ENCODE results near the gene MKRN2.
"Not testable (repeated sequence)": the region's sequence is repeated elsewhere in the genome, so short reads cannot be mapped to it uniquely, and the experiment has no call there.

Gene MKRN2

DNA sequence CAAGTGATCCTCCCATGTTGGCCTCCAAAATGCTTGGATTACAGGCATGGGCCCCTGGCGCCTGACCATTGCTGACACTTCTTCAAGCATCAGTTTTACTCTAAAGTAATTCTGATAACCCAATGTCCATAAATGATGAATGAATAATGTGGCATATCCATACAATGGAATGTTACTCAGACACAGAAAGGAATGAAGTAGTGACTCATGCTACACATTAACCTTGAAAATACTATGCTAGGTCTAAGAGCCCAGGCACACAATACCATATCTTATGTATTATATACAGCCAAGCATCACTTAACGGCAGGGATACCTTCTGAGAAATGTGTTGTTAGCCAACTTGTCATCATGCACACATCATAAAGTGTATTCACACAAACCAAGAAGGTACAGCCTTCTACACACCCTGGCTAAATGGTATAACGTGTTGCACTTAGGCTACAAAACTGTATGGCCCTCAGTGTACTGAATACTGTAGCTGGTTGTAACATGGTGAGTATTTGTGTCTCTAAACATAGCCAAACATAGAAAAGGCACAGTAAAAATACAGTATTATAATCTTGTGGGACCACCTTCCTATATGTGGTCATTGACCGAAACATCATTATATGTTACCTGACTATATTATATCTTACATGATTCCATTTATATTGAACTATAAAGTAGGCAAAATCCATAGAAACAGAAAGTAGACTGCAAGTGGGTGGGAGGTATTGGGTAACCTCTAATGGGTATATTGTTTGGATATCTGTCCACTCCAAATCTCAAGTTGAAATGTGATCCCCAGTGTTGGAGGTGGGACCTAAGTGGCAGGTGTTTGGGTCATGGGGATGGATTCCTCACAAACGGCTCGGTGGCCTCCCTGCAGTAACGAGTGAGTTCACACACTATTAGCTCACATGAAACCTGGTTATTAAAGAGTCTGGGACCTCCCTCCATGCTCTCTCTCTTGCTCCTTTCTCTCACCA, 31.4 kb downstream of the MKRN2 start:
- DNase-seq (ENCODE audit: low read depth) = no peak

DNA sequence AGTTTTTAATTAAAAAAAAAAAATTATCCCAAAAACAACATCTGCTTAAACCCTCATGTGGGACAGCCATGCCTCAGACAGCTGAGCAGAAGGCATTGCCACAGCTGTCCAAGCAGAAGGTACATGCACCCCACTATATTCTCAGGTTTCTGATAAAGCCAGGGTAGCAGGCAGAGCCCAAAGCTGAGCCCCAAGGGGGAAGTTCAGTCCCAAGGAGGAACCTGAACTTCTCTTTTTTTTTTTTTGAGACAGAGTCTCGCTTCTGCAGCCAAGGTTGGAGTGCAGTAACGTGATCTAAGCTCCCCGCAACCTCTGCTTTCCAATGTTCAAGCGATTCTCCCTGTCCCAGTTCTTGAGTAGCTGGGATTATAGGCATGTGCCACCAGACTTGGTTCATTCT, 33.2 kb downstream of the MKRN2 start:
- DNase-seq (ENCODE audit: low read depth) = no peak

DNA sequence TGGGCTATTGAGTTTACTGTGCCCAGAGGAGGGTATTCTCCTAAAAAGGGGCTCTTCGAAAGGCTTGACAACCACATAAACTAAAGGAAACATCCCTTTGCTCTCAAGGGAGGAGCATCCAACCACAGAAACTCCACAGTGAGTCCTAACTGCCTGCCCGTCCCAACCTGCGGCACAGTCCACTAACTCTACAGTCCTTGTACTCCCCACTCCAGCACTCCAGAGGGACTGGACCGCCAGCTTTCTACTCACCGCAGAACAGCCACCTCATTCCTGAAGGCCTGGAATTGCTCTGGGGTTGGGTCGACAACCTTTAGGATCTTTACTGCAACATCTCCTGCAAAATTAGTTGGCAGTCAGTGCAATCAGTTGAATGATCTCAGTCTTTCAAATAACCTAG, 34.6 kb downstream of the MKRN2 start:
- DNase-seq (ENCODE audit: low read depth) = no peak

DNA sequence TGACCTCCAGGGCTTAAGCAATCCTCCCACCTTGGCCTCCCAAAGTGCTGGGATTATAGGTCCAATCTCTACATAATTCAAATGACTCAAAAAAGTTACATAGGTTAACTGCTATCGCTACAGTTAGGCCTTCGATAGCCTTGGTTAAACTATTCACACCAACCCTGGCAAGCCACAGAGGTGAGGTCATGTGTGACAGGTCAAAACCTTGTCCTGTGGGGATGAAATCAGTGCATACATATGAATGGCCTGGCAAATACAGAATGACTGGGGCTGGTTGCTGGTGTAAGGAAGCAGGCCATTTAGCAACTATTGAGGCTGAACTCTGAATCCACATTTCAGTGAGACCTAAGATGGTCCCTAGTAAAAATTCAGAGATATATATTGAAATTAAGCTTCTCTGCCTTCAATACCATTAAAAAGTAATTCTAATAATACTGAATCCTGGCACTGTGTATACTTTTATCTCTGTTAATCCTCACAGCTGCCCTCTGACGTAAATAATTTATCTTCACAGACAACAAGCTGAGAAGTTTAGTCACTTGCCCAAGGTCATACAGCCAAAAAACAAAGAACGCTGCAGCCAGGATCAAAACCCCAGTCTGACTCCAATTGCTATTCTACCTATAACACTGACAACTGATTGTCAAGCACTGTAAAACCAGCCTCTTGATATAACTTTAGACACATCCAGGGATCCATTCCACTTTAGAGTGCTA, 35.3 kb downstream of the MKRN2 start:
- no peak for DNase-seq (ENCODE audit: low read depth)

DNA sequence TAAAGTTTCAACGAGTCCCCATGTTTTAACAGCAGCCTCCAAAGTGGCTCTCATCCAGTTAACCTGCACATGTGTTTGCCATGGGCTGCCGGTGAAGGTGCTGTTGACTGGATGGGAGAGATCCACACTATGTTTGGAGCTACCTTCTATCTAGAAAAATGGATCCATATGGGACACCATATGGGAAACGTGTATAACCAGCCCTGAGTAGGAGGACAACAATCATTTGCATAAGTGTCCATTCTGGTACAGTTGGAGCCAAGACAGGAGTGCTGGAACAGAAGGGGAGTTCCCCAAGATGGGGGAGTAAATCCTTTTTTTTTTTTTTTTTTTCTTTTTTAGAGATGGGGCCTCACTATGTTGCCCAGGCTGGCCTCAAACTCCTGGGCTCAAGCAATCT, 36.6 kb downstream of the MKRN2 start:
- DNase-seq (ENCODE audit: low read depth) = no peak

DNA sequence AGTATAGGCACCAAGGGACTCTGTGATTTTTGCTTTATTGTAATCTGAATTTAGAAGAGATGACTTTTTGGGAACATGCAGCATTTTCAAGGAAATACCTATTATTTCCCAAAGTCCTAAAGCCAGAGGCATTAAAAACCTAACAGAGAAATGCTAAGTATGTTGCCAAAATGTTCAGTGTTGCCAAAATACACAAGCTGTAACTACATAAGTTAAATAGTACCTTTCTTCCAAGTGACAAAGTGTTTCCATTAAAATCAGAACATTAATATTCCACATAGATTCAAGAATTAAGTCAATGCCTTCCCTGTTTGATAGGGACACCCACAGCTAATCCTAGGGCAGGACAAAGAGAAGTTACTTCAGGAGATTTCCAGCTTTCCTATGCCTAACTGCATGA, 42.0 kb downstream of the MKRN2 start:
- no peak for DNase-seq (ENCODE audit: low read depth)

DNA sequence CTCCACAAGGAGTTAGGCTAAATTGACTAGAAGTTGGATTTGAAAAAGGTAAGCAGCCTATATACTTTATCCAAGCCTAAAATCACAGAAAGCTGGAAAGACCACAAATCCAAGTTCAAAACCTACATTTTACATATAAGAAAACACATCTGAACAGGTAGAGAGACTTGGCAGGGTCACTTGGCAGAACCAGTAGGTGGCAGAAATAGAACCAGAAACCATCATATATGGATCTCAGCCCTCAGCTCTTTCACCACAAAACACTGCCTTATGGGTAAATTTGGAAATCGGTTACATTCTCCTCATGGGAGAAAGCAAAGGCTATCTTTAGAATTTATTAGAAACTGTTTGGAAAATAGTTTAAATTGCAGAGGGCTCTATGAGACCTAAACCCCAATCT, 44.2 kb downstream of the MKRN2 start:
- DNase-seq (ENCODE audit: low read depth) = no peak

DNA sequence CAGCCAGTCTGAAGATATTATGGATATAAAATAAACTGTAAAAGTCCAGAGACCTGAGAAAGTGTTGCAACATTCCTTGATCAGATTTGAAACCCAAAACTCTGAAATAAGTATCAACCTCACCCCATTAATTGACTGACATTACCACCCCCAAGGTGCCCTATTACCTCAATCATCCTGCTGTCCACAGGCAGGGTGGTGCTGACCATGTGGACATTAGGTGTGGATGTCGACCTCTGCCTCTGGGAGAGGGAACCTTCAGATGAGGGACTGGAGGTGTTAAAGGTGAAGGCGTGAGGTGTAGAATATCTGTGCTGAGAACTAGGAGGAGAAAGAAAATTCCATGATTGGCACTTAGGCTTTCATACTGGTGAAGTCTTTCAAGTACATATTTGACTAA, 47.1 kb downstream of the MKRN2 start:
- DNase-seq (ENCODE audit: low read depth) = no peak

DNA sequence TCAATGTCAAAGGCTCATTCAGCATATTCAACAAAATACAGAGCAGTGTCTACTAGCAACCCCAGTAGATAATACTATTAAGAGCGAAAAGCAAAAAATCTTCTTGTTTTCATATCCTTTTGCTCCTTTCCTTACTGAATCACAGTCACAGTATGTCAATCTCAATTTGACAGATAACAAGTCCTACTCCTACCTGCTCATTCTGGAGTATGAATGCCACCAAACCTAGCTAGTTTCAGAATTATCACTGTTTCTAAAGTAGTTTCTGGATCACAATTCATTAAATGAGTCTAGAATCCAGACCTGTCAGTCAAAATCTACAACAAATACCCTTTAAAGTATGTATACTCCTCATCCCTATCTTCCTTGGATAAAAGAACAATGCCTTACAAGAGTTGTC, 51.5 kb downstream of the MKRN2 start:
- DNase-seq (ENCODE audit: low read depth) = no peak

DNA sequence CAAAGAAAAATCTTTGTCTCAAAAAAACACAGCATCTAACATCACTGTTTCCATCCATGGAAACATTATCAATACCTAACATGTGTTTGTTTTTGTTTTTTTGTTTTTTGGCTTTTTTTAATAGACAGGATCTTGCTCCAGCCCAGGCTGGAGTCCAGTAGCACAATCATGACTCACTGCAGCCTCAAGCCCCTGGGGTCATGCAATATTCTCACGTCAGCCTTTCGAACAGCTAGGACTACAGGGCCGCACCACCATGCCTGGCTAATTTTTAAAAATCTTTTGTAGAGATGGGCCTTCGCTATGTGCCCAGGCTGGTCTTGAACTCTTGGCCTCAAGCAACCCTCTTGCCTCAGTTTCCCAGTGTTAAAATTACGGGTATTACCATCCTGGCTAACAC, 54.2 kb downstream of the MKRN2 start:
- no peak for DNase-seq (ENCODE audit: low read depth)

DNA sequence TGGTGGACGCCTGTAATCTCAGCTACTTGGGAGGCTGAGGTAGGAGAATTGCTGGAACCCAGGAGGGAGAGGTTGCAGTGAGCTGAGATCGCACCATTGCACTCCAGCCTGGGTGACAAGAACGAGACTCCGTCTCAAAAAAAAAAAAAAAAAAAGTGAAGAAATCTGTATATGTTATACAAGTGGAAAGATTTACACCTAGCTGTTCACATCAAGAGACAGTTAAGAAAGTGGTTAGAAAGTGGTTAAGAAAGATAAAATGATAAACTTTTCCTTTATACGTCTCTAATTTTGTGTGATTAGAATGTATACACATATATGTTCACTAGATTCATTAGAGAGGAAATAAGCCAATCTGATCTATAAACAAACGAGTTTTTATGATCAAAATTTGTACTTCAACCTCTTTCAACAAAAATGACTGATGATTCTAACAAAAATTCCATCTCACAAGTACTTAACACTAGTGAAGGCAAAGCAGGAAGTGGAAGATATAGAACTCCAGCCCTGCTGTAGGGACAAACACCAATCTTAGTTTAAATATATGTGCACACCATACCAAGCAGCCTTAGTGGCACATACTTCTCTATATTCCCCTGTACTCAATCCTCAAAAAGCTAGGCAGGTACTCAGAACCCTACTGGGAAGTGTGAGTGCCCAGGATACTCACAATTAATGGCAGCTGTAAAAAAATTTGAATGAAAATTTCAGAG, 55.8 kb downstream of the MKRN2 start:
- DNase-seq (ENCODE audit: low read depth) = no peak

DNA sequence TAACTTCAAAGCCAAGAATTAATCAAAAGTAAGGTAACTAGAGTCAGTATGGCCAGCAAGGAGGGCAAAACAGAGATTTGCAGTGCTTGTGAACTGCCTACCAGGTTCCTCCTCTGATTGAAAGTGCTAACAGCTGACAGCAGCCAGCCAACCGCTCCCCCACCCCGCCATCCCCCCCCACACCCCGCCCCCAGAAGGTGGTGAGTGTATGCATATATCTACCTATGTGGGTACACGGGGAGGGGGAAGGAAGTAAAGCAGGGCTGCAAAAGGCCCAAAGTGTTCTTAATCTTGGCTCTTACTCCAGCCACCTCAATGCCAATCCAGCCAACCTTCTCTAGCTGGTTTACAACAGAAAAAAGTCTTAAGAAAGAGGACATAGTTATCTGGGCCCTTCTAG, 56.4 kb downstream of the MKRN2 start:
- no peak for DNase-seq (ENCODE audit: low read depth)

DNA sequence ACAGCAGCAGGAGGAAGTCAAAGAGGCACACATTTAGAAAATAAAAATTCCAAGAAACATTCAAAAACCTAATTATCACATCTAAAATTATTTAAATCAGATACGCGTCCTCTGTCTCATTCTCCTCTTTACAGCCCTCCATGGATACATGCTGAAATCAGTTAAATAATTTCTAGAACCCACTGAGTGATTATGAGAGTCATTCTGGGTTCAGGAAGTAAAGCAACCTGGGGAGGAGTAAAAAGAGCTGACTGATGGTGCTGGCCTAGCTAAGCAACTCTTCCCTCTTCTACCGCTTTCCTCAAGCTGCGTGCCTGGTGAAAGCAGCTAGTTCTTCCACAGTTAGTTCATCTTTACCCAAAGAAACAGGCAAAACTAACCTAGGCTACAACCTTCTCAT, 58.4 kb downstream of the MKRN2 start:
- DNase-seq (ENCODE audit: low read depth) = no peak

DNA sequence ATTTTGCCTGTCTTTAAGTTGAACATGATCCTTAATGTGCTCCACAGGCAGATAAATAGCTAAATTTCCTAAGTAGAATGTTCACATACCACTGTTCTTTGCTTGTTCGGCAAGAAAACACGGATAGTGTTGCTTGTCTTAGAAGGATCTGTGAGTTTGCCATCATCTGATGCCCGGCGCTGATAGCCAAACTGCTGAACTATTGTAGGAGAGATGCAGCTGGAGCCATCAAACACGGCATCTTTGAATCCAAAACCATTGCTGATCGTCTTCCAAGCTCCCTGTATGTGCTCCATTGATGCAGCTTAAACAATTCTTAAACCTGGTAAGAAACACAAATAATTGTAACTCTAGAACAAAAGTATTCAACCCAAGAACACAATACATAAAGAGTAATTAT, 61.5 kb downstream of the MKRN2 start:
- no peak for DNase-seq (ENCODE audit: low read depth)

DNA sequence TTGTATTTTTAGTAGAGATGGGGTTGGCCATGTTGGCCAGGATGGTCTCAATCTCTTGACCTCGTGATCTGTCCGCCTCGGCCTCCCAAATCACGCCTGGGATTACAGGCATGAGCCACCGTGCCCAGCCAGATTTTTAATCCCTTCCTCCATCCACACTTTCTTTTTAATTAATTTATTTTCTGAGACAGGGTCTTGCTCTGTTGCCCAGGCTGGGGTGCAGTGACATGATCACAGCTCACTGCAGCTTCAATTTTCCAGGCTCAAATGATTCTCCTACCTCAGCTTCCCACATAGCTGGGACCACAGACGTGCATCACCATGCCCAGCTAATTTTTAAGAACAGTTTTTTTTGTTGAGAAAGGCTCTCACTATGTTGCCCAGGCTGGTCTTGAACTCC, 63.4 kb downstream of the MKRN2 start:
- no peak for DNase-seq (ENCODE audit: low read depth)

DNA sequence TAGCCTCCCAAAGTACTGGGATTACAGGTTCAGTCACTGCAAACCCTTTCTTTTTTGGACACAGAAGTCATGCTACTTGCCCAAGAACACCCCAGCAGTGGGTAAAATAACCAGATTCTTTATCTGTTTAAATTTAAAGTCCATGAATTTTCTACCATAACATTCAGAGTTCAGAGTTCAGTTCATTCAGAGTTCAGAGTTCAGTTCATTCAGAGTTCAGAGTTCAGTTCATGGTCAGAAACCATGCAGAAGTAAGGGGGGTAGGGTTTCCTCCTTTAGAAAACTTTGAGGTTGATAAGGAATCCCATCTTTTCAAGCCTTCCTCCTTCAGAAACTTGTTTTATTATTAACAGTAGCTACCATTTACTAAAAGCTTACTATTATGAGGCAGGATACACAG, 63.8 kb downstream of the MKRN2 start:
- DNase-seq (ENCODE audit: low read depth) = no peak

DNA sequence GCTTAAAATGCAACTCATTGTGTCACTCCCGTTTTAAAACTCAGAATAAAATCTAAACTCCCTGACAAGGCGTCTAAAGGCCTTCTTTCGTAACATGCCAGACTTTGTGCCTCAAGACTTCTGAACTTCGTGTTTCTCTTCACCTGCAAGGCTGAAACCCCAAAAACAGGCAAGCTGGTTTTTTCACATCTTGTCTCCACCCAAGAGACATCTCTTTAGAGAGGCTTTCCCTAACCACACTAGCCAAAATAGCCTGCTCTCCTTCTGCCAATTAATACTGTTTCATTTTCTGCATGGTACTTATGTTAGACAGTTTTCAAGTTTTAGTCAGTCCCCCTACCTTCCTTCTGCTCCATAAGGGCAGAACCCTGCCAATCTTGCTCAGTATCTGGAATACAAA, 65.4 kb downstream of the MKRN2 start:
- no peak for DNase-seq (ENCODE audit: low read depth)

DNA sequence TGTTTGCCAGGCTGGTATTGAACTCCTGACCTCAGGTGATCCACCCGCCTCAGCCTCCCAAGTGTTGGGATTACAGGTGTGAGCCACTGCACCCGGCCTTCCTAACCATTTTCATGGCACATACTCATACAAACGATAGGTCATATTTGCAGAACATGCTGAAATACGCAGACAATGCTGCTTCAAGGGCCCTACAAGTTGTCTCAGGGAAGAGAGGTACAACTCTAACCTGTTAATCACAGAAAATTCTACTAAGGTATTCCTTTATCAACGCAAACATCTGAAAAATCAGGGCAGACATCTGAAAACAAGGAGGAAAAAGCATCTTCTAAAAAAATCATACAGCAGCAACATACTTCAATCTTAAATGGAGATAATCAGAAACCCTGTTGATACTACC, 67.2 kb downstream of the MKRN2 start:
- DNase-seq (ENCODE audit: low read depth) = no peak

DNA sequence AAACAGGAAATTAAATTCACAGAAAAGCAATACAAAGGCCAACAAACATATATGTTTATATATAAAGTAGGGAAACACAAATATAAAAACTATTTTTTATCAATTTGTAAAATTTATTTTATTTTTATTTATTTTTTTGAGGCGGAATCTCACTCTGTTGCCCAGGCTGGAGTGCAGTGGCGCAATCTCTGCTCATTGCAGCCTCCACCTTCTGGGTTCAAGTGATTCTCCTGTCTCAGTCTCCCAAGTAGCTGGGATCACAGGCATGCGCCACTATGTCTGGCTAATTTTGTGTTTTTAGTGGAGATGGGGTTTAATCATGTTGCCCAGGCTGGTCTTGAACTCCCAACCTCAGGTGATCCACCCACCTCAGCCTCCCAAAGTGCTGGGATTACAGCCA, 68.1 kb downstream of the MKRN2 start:
- DNase-seq (ENCODE audit: low read depth) = not testable (repeated sequence)

DNA sequence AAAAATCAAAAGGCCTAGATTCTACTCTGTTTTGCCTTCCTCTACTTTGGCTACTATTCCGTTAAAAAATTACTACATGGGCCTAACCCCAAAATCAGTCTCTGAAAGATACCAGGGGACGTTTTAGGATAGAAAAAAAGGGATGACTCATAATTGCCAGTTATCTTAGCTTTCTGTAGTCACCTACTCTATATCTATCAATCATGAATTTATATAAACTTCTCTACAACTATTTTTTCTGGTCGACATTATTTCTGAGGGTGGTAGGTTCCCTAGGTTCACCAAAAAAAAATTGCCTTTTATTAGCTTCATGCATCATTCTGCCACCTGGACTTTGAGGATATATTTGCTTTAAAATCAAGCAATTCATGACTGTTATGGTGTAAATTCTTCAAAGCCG, 70.5 kb downstream of the MKRN2 start:
- DNase-seq (ENCODE audit: low read depth) = no peak

DNA sequence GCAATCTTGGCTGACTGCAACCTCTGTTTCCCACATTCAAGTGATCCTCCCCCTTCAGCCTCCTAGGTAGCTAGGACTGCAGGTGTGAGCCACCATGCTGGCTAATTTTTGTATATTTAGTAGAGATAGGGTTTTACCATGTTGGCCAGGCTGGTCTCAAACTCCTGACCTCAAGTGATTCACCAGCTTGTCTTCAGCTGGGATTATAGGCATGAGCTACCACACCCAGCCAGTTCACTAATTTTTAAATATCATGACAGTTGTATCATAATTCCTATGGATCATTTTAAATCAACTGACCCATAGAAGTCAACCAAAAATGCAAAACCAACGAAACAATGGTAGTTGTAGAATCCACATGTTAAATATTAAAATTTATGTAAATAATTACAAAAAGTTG, 71.9 kb downstream of the MKRN2 start:
- DNase-seq (ENCODE audit: low read depth) = no peak

DNA sequence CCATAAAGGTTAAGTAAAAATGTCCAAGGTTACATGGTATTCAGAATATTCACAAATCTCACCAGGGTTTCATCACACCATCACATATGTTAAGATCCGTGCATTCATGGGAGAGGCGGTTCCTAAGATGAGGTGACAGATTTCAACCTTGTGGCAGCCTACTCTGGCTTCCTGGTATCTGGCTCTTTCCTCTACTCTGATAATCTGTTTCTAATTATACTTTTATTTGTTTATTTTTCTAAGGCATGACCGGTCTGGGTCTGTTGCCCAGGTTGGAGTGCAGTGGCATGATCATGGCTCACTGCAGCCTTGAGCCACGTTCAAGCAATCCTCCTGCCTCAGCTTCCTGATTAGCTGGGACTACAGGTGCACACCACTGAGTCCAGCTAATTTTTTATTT, 72.7 kb downstream of the MKRN2 start:
- no peak for DNase-seq (ENCODE audit: low read depth)

DNA sequence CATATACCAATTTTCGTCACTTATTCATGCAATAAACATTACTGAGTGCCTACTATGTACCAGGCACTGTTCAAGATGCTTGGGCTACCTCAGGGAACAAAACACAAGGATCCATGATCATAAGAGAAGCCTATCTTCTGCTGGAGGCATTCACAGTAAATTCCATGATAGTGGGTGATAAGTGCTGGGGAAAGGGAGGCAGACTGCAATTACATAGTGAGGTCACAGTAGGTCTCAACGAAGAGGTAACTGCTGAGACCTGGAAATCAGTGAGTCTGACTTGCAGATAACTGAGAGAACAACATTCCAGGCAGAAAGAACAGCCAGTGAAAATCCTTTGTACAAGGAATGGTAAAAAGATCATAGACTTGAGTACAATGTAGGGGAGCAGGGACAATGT, 73.4 kb downstream of the MKRN2 start:
- no peak for DNase-seq (ENCODE audit: low read depth)
